Liver (tissue), 3 donors: ENCODE data around the gene COL6A6.

Experiments
- ATF3 ChIP-seq: IDR thresholded peaks from 2 replicates; pipeline ENCODE4 v1.6.1; 2016; ENCODE audit warnings: antibody characterized with exemption
- CTCF ChIP-seq: fragments of 150-350 bp; IDR thresholded peaks from 2 replicates; pipeline ENCODE4 v1.5.1; 2017; ENCODE audit warnings: improper control_type of control experiment, low read depth, low read length; ENCODE audit not compliant: missing input control
- FOXA1 ChIP-seq: IDR thresholded peaks from 2 replicates; pipeline ENCODE4 v1.6.1; 2016; ENCODE audit warnings: antibody characterized with exemption
- GABPA ChIP-seq, 2 donors: IDR thresholded peaks in 1 of 2; conservative IDR thresholded peaks in 1 of 2; 2 replicates each; pipeline ENCODE4 v1.6.1; 2016; ENCODE audit warnings: antibody characterized with exemption in 2 of 2, mild to moderate bottlenecking in 1 of 2, moderate library complexity in 1 of 2
- HNF4A ChIP-seq, 2 donors: conservative IDR thresholded peaks; 2 replicates each; pipeline ENCODE4 v1.6.1; 2016; ENCODE audit warnings: antibody characterized with exemption in 2 of 2, mild to moderate bottlenecking in 2 of 2
- MAX ChIP-seq: IDR thresholded peaks from 2 replicates; pipeline ENCODE4 v1.6.1; 2016; ENCODE audit warnings: antibody characterized with exemption
- NR2F2 ChIP-seq: IDR thresholded peaks from 2 replicates; pipeline ENCODE4 v1.6.1; 2016; ENCODE audit warnings: antibody characterized with exemption
- RAD21 ChIP-seq, 2 donors: IDR thresholded peaks; 2 replicates each; pipeline ENCODE4 v1.6.1; 2016; ENCODE audit warnings: antibody characterized with exemption in 2 of 2, mild to moderate bottlenecking in 2 of 2
- RXRA ChIP-seq, 2 donors: IDR thresholded peaks; 2 replicates each; pipeline ENCODE4 v1.6.1; 2017 to 2018; ENCODE audit warnings: antibody characterized with exemption in 2 of 2, mild to moderate bottlenecking in 1 of 2
- SP1 ChIP-seq: IDR thresholded peaks from 2 replicates; pipeline ENCODE4 v1.6.1; 2018; ENCODE audit warnings: antibody characterized with exemption, mild to moderate bottlenecking
- TAF1 ChIP-seq: conservative IDR thresholded peaks from 2 replicates; pipeline ENCODE4 v1.6.1; 2016; ENCODE audit warnings: antibody characterized with exemption, mild to moderate bottlenecking
- YY1 ChIP-seq: IDR thresholded peaks from 2 replicates; pipeline ENCODE4 v1.6.1; 2016; ENCODE audit warnings: antibody characterized with exemption, mild to moderate bottlenecking
- ZBTB33 ChIP-seq: IDR thresholded peaks from 2 replicates; pipeline ENCODE4 v1.6.1; 2016; ENCODE audit warnings: antibody characterized with exemption
- donor health status: healthy.
- donor health status: healthy.

GRCh38 chr3:130528120-130528519 lies 11.1 kb downstream of the COL6A6 start:
- no peak for TF ChIP-seq MAX
- no peak for TF ChIP-seq TAF1
- no peak for TF ChIP-seq CTCF
- no peak for TF ChIP-seq HNF4A (conservative IDR thresholded peaks at IDR 0.05)
- no peak for TF ChIP-seq ZBTB33
- no peak for TF ChIP-seq ATF3
- no peak for TF ChIP-seq RXRA (IDR thresholded peaks at IDR 0.05)
- TF ChIP-seq YY1 = no peak
- TF ChIP-seq SP1 = no peak
- no peak for TF ChIP-seq FOXA1
- no peak for TF ChIP-seq RAD21 (IDR thresholded peaks at IDR 0.05)
- TF ChIP-seq GABPA (IDR thresholded peaks at IDR 0.05 in 1 of 2, conservative IDR thresholded peaks at IDR 0.05 in 1 of 2) = no peak
- no peak for TF ChIP-seq NR2F2
